ENCODE measurements around the gene DLL3.

The DLL3 gene

DNA sequence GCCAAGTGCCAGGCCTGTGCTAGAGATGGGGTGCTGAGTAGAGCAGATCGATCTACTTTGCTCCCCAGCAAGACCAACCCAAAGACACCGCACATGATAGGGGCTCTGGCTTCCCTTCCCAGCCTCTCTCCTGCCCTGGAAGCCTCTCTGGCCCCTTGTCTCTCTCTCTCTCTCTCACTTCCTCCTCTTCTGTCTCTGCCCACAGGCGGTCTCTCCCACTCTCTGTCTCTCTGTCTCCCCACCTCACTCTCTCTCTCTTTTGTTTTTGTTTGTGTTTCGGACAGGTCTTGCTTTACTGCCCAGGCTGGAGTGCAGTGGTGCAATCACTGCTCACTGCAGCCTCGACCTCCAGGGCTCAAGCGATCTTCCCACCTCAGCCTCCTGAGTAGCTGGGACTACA, 17.5 kb downstream of the DLL3 start:
- H3K27ac ChIP-seq (ENCODE audit: low read depth, low read length): no peak overlapping the region
- H2AFZ ChIP-seq (ENCODE audit: low read length, unreplicated experiment): no peak overlapping the region
- no peak overlapping the region for H3K4me3 ChIP-seq (ENCODE audit: low read depth, low read length)

DNA sequence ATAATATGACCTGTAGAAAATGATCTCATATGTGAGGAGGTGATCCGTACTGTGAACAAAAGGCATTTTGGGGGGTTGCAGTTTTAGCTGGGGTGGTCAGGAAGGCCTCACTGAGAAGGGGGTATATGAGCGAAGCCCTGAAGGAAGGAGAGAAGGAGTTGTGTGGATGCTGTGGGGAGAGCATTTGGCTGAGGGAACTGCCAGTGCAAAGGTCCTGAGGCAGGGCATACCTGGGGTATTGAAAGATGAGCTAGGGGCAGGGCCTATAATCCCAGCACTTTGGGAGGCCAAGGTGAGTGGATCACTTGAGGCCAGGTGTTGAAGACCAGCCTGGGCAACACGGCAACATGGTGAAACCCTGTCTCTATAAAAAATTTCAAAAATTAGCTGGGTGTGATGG, 18.7 kb downstream of the DLL3 start:
- Histone ChIP-seq H3K36me3 (ENCODE audit: insufficient read depth, low read length) (no peaks in the 10 kb centered on the region), H3K27ac (ENCODE audit: low read depth, low read length) (no peak overlapping the region), H3K4me3 (ENCODE audit: low read depth, low read length) (no peak overlapping the region), H2AFZ (ENCODE audit: low read length, unreplicated experiment) (no peak overlapping the region), H3K4me1 (ENCODE audit: control insufficient read depth, insufficient read depth, low read length, unreplicated experiment) (no peaks in the 10 kb centered on the region), H3K79me2 (ENCODE audit: control insufficient read depth, insufficient read depth, low read length, unreplicated experiment) (no peaks in the 10 kb centered on the region), H3K27me3 (ENCODE audit: insufficient read depth, low read length) (peaks cover 34% of the 10 kb centered on the region)

More for the DNA sequence above, 17.5 kb downstream of the DLL3 start:
- Histone ChIP-seq H3K36me3 (ENCODE audit: insufficient read depth, low read length) (no peaks in the 10 kb centered on the region), H3K27me3 (ENCODE audit: insufficient read depth, low read length) (peaks cover 34% of the 10 kb centered on the region), H3K79me2 (ENCODE audit: control insufficient read depth, insufficient read depth, low read length, unreplicated experiment) (no peaks in the 10 kb centered on the region), H3K4me1 (ENCODE audit: control insufficient read depth, insufficient read depth, low read length, unreplicated experiment) (no peaks in the 10 kb centered on the region)

DNA sequence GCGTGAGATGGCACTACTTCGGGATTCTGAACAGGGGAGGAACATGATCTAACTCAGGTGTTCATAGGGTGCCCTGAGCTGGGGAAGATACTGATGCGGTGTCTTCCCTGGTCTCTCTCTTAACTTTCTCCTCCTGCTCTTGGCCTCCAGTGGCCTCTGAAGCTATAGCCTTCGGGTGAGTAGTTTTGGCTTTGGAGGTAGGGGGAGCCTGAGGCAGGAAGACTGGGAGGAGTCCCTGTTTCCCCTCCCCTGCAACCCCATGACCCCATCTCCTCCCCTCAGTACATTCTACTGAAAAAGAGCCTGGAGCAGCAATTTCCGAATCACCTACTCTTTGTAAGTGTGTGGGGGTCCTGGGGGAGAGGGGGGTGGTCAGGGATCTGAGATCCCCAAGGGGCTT, 19.7 kb downstream of the DLL3 start:
- no peak overlapping the region for H3K27ac ChIP-seq (ENCODE audit: low read depth, low read length)
- no peak overlapping the region for H3K4me3 ChIP-seq (ENCODE audit: low read depth, low read length)
- no peaks in the 10 kb centered on the region for H3K36me3 ChIP-seq (ENCODE audit: insufficient read depth, low read length)
- H2AFZ ChIP-seq (ENCODE audit: low read length, unreplicated experiment): no peak overlapping the region
- no peaks in the 10 kb centered on the region for H3K4me1 ChIP-seq (ENCODE audit: control insufficient read depth, insufficient read depth, low read length, unreplicated experiment)
- H3K27me3 ChIP-seq (ENCODE audit: insufficient read depth, low read length): peaks cover 28% of the 10 kb centered on the region
- H3K79me2 ChIP-seq (ENCODE audit: control insufficient read depth, insufficient read depth, low read length, unreplicated experiment): no peaks in the 10 kb centered on the region

DNA sequence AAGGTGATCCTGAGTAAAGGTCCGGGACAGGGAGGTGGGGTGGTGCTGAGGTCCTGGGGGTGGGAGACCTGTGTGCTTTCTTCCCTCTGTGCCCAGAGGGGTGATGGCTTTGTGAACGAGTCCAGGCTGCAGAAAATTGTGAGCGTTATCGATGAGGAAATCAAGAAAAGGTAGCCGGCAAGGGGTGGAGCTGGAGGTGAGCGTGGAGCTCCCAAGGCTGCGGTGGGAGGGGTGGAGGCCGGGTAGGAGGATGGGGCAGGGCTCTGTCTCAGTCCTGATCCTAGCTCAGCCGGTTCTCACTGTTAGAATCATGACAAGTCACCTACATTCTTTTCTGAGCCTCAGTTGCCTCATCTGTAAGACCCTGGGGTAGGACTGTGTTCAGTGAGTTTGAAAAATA, 20.2 kb downstream of the DLL3 start:
- H3K79me2 ChIP-seq (ENCODE audit: control insufficient read depth, insufficient read depth, low read length, unreplicated experiment): no peaks in the 10 kb centered on the region
- H2AFZ ChIP-seq (ENCODE audit: low read length, unreplicated experiment): no peak overlapping the region
- H3K4me3 ChIP-seq (ENCODE audit: low read depth, low read length): no peak overlapping the region
- H3K36me3 ChIP-seq (ENCODE audit: insufficient read depth, low read length): no peaks in the 10 kb centered on the region
- H3K27me3 ChIP-seq (ENCODE audit: insufficient read depth, low read length): peaks cover 25% of the 10 kb centered on the region
- no peak overlapping the region for H3K27ac ChIP-seq (ENCODE audit: low read depth, low read length)
- H3K4me1 ChIP-seq (ENCODE audit: control insufficient read depth, insufficient read depth, low read length, unreplicated experiment): no peaks in the 10 kb centered on the region

DNA sequence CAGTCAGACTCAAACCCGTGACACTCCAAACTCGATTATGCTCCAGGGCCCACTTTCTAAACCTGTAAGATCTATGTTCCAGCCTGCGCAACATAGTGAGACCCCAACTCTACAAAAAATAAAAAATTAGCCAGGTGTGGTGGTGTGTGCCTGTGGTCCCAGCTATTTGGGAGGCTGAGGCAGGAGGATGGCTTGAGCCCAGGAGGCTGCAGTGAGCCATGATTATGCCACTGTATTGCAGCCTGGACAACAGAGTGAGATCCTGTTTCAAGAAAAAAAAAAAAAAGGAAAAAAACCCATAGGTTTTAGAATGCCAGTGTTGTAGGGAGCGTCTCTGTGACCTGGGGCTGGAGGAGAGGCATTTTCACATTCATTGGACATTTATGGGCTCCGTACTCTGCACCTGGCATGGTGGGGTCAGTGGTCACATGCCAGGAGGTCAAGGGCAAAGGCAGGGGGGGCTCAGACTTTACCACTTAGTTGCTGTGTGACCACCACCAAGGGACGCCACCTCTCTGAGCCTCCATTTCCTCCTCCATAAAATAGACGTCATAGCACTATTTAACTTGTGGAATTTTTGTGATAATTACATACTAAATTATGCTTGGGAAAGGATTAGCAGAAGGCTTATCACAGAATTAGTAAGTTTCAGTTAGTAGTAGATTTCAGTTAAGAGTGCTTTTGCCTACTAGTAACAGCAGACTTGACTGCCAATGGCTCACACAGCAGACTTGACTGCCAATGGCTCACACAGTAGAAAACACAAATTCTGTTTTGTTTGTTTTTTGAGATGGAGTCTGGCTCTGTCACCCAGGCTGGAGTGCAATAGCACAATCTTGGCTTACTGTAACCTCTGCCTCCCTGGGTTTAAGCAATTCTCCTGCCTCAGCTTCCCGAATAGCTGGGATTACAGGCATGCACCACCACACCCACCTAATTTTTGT, 22.1 kb downstream of the DLL3 start:
- Histone ChIP-seq H3K4me1 (ENCODE audit: control insufficient read depth, insufficient read depth, low read length, unreplicated experiment) (no peaks in the 10 kb centered on the region), H3K27ac (ENCODE audit: low read depth, low read length) (no peak overlapping the region), H2AFZ (ENCODE audit: low read length, unreplicated experiment) (no peak overlapping the region), H3K27me3 (ENCODE audit: insufficient read depth, low read length) (peaks cover 6% of the 10 kb centered on the region), H3K79me2 (ENCODE audit: control insufficient read depth, insufficient read depth, low read length, unreplicated experiment) (no peaks in the 10 kb centered on the region), H3K36me3 (ENCODE audit: insufficient read depth, low read length) (no peaks in the 10 kb centered on the region), H3K4me3 (ENCODE audit: low read depth, low read length) (no peak overlapping the region)

DNA sequence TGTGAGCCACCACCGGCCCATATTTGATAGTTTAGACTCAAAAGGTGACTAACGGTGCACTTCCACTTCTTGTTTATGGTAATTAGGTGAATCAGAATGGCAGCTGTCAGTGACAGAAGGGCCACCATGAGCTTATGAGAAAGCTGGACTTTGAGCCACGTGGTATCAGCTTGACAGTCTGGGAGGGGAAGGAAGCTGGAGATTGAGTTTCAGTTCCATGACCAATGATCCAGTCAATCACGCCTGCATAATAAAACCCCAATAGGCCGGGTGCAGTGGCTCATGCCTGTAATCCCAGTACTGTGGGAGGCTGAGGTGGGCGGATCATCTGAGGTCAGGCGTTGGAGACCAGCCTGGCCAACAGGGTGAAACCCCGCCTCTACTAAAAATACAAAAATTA, 25.7 kb downstream of the DLL3 start:
- H3K27ac ChIP-seq (ENCODE audit: low read depth, low read length): no peak overlapping the region
- no peak overlapping the region for H3K4me3 ChIP-seq (ENCODE audit: low read depth, low read length)

DNA sequence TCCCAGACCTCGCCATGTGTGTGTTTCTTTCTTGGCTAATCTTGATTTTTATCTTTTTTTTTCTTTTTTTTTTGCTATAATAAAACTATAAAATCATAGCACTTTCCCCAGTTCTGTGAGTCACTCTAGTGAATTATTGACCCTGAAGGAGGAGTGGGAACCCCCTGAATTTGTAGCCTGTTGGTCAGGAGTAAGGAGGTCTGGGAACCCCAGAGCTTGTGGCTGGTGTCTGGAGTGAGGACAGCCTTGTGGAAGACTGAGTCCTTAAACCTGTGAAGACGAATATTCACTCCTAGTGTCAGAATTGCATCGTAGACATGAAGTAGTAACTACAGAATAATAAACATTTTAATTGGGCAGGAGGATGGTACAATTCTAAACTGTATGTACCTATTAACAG, 26.5 kb downstream of the DLL3 start:
- Histone ChIP-seq H3K79me2 (ENCODE audit: control insufficient read depth, insufficient read depth, low read length, unreplicated experiment) (no peaks in the 10 kb centered on the region), H2AFZ (ENCODE audit: low read length, unreplicated experiment) (no peak overlapping the region), H3K4me3 (ENCODE audit: low read depth, low read length) (no peak overlapping the region), H3K4me1 (ENCODE audit: control insufficient read depth, insufficient read depth, low read length, unreplicated experiment) (no peaks in the 10 kb centered on the region), H3K27me3 (ENCODE audit: insufficient read depth, low read length) (no peaks in the 10 kb centered on the region), H3K36me3 (ENCODE audit: insufficient read depth, low read length) (no peaks in the 10 kb centered on the region), H3K27ac (ENCODE audit: low read depth, low read length) (no peak overlapping the region)

More for the DNA sequence above, 25.7 kb downstream of the DLL3 start:
- Histone ChIP-seq H3K4me1 (ENCODE audit: control insufficient read depth, insufficient read depth, low read length, unreplicated experiment) (no peaks in the 10 kb centered on the region), H3K27me3 (ENCODE audit: insufficient read depth, low read length) (no peaks in the 10 kb centered on the region), H3K36me3 (ENCODE audit: insufficient read depth, low read length) (no peaks in the 10 kb centered on the region), H2AFZ (ENCODE audit: low read length, unreplicated experiment) (no peak overlapping the region), H3K79me2 (ENCODE audit: control insufficient read depth, insufficient read depth, low read length, unreplicated experiment) (no peaks in the 10 kb centered on the region)

DNA sequence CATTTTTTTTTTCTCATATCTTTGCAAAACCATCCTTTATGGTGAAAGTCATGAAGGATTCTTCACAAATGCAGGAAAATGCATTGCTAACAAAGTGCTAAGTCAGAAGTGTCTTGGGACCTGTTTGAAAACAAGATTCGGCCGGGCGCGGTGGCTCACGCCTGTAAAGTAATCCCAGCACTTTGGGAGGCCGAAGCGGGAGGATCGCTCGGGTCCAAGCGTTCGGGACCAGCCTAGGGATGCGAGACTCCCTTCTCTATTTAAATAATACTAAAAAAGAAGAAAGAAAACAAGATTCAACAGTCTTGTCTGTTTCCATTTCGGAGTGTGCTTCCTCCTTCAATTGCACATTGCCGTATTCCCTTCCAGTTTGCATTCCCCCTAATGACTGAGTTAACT, 33.1 kb downstream of the DLL3 start:
- Histone ChIP-seq H3K4me3 (ENCODE audit: low read depth, low read length) (peak overlapping the region; percentile 99), H2AFZ (ENCODE audit: low read length, unreplicated experiment) (peak overlapping the region; percentile 97), H3K4me1 (ENCODE audit: control insufficient read depth, insufficient read depth, low read length, unreplicated experiment) (peaks cover 4% of the 10 kb centered on the region), H3K27ac (ENCODE audit: low read depth, low read length) (peak overlapping the region; percentile 23; the same call in 1 of the 2 replicates), H3K79me2 (ENCODE audit: control insufficient read depth, insufficient read depth, low read length, unreplicated experiment) (peaks cover 13% of the 10 kb centered on the region), H3K36me3 (ENCODE audit: insufficient read depth, low read length) (no peaks in the 10 kb centered on the region), H3K27me3 (ENCODE audit: insufficient read depth, low read length) (no peaks in the 10 kb centered on the region)

DNA sequence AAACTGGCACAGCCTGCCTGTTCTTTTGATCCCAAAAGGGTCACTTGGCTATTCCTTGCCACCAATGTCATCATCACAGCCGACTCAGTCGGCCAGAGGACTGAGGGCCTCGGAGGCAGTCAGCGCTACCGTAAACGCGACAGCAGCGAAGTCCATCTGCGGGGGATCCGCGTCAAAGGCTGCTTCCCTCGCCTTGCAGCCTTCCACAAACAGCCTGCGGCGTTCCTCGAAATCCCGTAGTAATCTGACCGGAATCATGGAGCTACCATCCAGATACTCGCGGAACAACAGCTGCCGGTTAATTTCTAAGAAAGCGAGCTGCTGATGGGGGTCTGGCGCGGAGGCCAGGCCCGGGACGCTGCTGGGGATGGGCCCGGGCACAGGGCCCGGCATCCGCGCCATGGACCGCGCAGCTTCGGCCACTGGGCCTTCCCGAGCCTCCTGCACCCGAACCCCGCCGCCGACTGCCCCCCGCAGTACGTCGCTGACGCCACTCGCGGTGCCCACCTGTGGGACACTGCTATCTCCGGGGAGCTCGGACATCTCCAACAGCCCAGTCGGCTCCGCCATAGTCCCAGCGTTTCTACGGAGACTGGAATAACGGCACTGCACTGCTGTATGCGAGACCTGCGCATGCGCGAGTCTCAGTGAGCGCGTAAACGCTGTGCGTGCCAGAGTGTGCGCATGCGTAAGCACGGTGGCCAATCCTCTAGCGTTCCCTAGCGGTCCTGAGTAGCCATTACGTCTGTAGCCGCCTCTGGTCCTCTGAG, 33.7 kb downstream of the DLL3 start, which contains the start of gene EID2B:
TSS of gene EID2B (minus strand) at position 620 of the 770 bp plus-strand sequence. CDS start at position 570, 50 bp downstream.
- no peaks in the 10 kb centered on the region for H3K36me3 ChIP-seq (ENCODE audit: insufficient read depth, low read length)
- H3K4me3 ChIP-seq (ENCODE audit: low read depth, low read length): peak within 1 kb of the TSS; percentile 99
- peaks cover 13% of the 10 kb centered on the region for H3K79me2 ChIP-seq (ENCODE audit: control insufficient read depth, insufficient read depth, low read length, unreplicated experiment)
- peaks cover 4% of the 10 kb centered on the region for H3K4me1 ChIP-seq (ENCODE audit: control insufficient read depth, insufficient read depth, low read length, unreplicated experiment)
- H3K27me3 ChIP-seq (ENCODE audit: insufficient read depth, low read length): no peaks in the 10 kb centered on the region
- H2AFZ ChIP-seq (ENCODE audit: low read length, unreplicated experiment): peak within 1 kb of the TSS; percentile 97
- H3K27ac ChIP-seq (ENCODE audit: low read depth, low read length): peak within 1 kb of the TSS; percentile 23; the same call in 1 of the 2 replicates

DNA sequence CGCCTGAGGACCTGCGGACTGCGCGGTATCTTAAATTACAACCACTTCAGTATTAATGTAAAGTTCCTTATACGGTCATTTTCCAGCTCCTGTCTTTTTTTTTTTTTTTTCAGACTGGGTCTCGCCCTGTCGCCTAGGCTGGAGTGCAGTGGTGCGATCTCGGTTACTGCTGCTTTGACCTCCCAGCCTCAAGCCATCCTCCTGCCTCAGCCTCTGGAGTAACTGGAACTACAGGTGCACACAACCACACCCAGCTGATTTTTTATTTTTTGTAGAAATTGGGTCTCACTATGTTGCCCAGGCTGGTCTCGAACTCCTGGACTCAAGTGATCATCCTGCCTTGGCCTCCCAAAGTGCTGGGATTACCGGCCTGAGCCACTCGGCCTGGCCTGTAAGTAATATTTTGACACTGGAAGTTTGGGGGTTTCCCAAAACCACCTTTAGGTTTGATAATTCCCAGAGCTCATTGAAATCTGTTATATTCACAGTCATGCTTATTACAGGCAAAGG, 34.3 kb downstream of the DLL3 start:
- H3K79me2 ChIP-seq (ENCODE audit: control insufficient read depth, insufficient read depth, low read length, unreplicated experiment): peaks cover 14% of the 10 kb centered on the region
- peaks cover 5% of the 10 kb centered on the region for H3K4me1 ChIP-seq (ENCODE audit: control insufficient read depth, insufficient read depth, low read length, unreplicated experiment)
- H3K4me3 ChIP-seq (ENCODE audit: low read depth, low read length): peak overlapping the region; percentile 99; the same call in 1 of the 2 replicates
- no peak overlapping the region for H2AFZ ChIP-seq (ENCODE audit: low read length, unreplicated experiment)
- no peak overlapping the region for H3K27ac ChIP-seq (ENCODE audit: low read depth, low read length)
- H3K27me3 ChIP-seq (ENCODE audit: insufficient read depth, low read length): no peaks in the 10 kb centered on the region
- H3K36me3 ChIP-seq (ENCODE audit: insufficient read depth, low read length): no peaks in the 10 kb centered on the region

Data from ACC112 (cell line).